ENCODE measurements around the gene CRTAC1.

CRTAC1 gene

GRCh38 chr10:97905276-97905675 lies 125.1 kb downstream of the CRTAC1 start:
- no peak overlapping the region for H3K27ac ChIP-seq (ENCODE audit: low read depth, low read length)
- no peaks in the 10 kb centered on the region for H3K27me3 ChIP-seq (ENCODE audit: control insufficient read depth in 1 of 2, insufficient read depth in 2 of 2, low read length in 2 of 2)
- no peaks in the 10 kb centered on the region for H3K4me1 ChIP-seq (ENCODE audit: insufficient read depth, low read length)
- no peaks in the 10 kb centered on the region for H3K9me3 ChIP-seq (ENCODE audit: low read length)
- H3K36me3 ChIP-seq (ENCODE audit: insufficient read depth, low read length): no peaks in the 10 kb centered on the region
- no peak overlapping the region for H3K4me3 ChIP-seq (ENCODE audit: low read depth in 1 of 2, low read length in 2 of 2)
- no peak overlapping the region for H3K9ac ChIP-seq (ENCODE audit: low read length)

DNA sequence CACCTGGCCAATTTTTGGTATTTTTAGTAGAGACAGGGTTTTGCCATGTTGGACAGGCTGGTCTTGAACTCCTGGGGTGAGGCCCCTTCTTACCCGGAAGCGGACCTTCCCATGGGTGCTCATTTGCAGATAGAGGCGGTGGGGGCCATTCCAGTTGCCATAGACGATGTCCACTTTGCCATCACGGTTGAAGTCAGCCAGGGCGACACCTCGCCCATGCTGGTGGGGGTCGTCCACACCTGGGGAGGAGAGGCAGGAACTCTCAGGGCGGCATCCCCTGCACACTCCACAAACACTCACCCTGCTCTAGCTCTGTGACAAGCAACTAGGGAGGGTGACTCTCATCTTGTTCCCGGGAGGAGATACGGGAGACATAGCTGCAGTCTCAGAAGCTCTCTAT lies 125.8 kb downstream of the CRTAC1 start:
- H3K9me3 ChIP-seq (ENCODE audit: low read length): no peaks in the 10 kb centered on the region
- H3K27me3 ChIP-seq (ENCODE audit: control insufficient read depth in 1 of 2, insufficient read depth in 2 of 2, low read length in 2 of 2): no peaks in the 10 kb centered on the region
- H3K27ac ChIP-seq (ENCODE audit: low read depth, low read length): no peak overlapping the region
- H3K9ac ChIP-seq (ENCODE audit: low read length): no peak overlapping the region
- H3K4me3 ChIP-seq (ENCODE audit: low read depth in 1 of 2, low read length in 2 of 2): no peak overlapping the region
- no peaks in the 10 kb centered on the region for H3K4me1 ChIP-seq (ENCODE audit: insufficient read depth, low read length)
- H3K36me3 ChIP-seq (ENCODE audit: insufficient read depth, low read length): no peaks in the 10 kb centered on the region

DNA sequence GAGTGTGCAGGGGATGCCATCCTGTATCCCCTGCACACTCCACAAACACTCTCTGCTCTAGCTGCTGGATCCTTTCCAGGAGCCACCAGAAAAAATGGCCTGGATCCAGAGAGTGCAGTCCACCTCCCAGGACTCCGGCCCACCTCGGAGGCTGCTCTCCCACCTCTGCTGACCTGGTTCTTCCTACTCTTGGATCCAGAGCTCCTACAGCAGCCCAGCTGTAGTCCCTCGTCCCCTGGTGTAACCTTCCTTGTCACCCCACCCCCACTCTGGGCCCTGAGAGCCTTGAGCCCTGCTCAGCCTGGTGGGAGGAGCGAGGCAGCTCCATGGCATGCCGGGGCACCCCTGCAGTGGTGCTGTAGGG lies 126.4 kb downstream of the CRTAC1 start:
- no peak overlapping the region for H3K4me3 ChIP-seq (ENCODE audit: low read depth in 1 of 2, low read length in 2 of 2)
- H3K27ac ChIP-seq (ENCODE audit: low read depth, low read length): no peak overlapping the region
- H3K9me3 ChIP-seq (ENCODE audit: low read length): no peaks in the 10 kb centered on the region
- no peaks in the 10 kb centered on the region for H3K36me3 ChIP-seq (ENCODE audit: insufficient read depth, low read length)
- H3K27me3 ChIP-seq (ENCODE audit: control insufficient read depth in 1 of 2, insufficient read depth in 2 of 2, low read length in 2 of 2): no peaks in the 10 kb centered on the region
- H3K9ac ChIP-seq (ENCODE audit: low read length): no peak overlapping the region
- H3K4me1 ChIP-seq (ENCODE audit: insufficient read depth, low read length): no peaks in the 10 kb centered on the region

GRCh38 chr10:97903128-97904017 lies 127.0 kb downstream of the CRTAC1 start:
- Histone ChIP-seq H3K9ac (ENCODE audit: low read length) (no peak overlapping the region), H3K27ac (ENCODE audit: low read depth, low read length) (no peak overlapping the region), H3K27me3 (ENCODE audit: control insufficient read depth in 1 of 2, insufficient read depth in 2 of 2, low read length in 2 of 2) (no peaks in the 10 kb centered on the region), H3K36me3 (ENCODE audit: insufficient read depth, low read length) (no peaks in the 10 kb centered on the region), H3K4me1 (ENCODE audit: insufficient read depth, low read length) (no peaks in the 10 kb centered on the region), H3K9me3 (ENCODE audit: low read length) (no peaks in the 10 kb centered on the region), H3K4me3 (ENCODE audit: low read depth in 1 of 2, low read length in 2 of 2) (no peak overlapping the region)

GRCh38 chr10:97901381-97901780 lies 129.0 kb downstream of the CRTAC1 start:
- H3K9me3 ChIP-seq (ENCODE audit: low read length): no peaks in the 10 kb centered on the region
- H3K4me1 ChIP-seq (ENCODE audit: insufficient read depth, low read length): no peaks in the 10 kb centered on the region
- H3K27ac ChIP-seq (ENCODE audit: low read depth, low read length): no peak overlapping the region
- H3K4me3 ChIP-seq (ENCODE audit: low read depth in 1 of 2, low read length in 2 of 2): no peak overlapping the region
- H3K9ac ChIP-seq (ENCODE audit: low read length): no peak overlapping the region
- no peaks in the 10 kb centered on the region for H3K36me3 ChIP-seq (ENCODE audit: insufficient read depth, low read length)
- no peaks in the 10 kb centered on the region for H3K27me3 ChIP-seq (ENCODE audit: control insufficient read depth in 1 of 2, insufficient read depth in 2 of 2, low read length in 2 of 2)

DNA sequence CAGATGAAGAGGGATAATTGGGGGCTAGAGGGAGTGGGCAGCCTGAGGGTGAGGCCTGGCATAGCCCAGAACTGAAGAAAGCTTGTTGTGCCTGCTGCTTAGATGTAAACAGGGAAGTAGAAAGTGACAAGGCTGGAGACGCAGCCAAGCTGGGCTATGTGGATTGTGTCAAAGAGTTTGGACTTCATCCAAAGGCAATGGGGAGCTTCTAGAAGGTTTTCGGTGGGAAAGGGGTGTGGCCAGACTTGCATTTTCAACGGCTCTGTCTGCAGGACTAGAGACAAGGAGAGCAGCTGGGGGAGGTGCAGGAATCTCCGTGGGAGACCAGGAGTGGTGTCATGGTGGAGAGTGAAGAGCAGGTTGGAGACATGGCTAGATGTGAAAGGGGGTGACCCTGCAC lies 132.0 kb downstream of the CRTAC1 start:
- no peaks in the 10 kb centered on the region for H3K9me3 ChIP-seq (ENCODE audit: low read length)
- H3K4me1 ChIP-seq (ENCODE audit: insufficient read depth, low read length): no peaks in the 10 kb centered on the region
- H3K36me3 ChIP-seq (ENCODE audit: insufficient read depth, low read length): no peaks in the 10 kb centered on the region
- H3K27me3 ChIP-seq (ENCODE audit: control insufficient read depth in 1 of 2, insufficient read depth in 2 of 2, low read length in 2 of 2): no peaks in the 10 kb centered on the region
- no peak overlapping the region for H3K4me3 ChIP-seq (ENCODE audit: low read depth in 1 of 2, low read length in 2 of 2)
- no peak overlapping the region for H3K27ac ChIP-seq (ENCODE audit: low read depth, low read length)
- H3K9ac ChIP-seq (ENCODE audit: low read length): no peak overlapping the region

- H3K27me3 ChIP-seq (ENCODE audit: control insufficient read depth in 1 of 2, insufficient read depth in 2 of 2, low read length in 2 of 2): no peaks in the 10 kb centered on the region
- no peak overlapping the region for H3K4me3 ChIP-seq (ENCODE audit: low read depth in 1 of 2, low read length in 2 of 2)
- H3K36me3 ChIP-seq (ENCODE audit: insufficient read depth, low read length): no peaks in the 10 kb centered on the region
- H3K4me1 ChIP-seq (ENCODE audit: insufficient read depth, low read length): no peaks in the 10 kb centered on the region
- no peak overlapping the region for H3K9ac ChIP-seq (ENCODE audit: low read length)
- H3K9me3 ChIP-seq (ENCODE audit: low read length): no peaks in the 10 kb centered on the region
- no peak overlapping the region for H3K27ac ChIP-seq (ENCODE audit: low read depth, low read length)
Measured at GRCh38 chr10:97896756-97897358, 133.6 kb downstream of the CRTAC1 start.

DNA sequence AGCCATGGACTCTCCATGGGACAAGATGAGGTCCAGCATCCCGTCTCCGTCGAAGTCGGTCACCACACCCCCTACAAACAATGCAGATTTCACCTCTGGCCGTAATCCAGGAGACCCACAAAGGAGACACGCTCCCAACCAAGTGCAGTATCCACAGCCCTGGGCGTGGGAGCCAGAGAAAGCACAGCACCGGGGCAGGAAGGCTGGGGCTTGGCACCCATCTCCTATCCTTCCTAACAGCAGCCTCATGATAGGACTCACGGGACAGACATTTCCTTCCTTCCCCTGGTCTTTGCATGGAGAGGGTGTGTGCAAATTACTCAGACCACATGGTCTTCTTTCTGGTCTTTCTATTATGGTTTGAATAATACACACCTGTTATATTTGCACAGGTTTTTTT lies 134.5 kb downstream of the CRTAC1 start:
- H3K27me3 ChIP-seq (ENCODE audit: control insufficient read depth in 1 of 2, insufficient read depth in 2 of 2, low read length in 2 of 2): no peaks in the 10 kb centered on the region
- H3K27ac ChIP-seq (ENCODE audit: low read depth, low read length): no peak overlapping the region
- no peaks in the 10 kb centered on the region for H3K4me1 ChIP-seq (ENCODE audit: insufficient read depth, low read length)
- H3K9ac ChIP-seq (ENCODE audit: low read length): no peak overlapping the region
- no peak overlapping the region for H3K4me3 ChIP-seq (ENCODE audit: low read depth in 1 of 2, low read length in 2 of 2)
- no peaks in the 10 kb centered on the region for H3K36me3 ChIP-seq (ENCODE audit: insufficient read depth, low read length)
- no peaks in the 10 kb centered on the region for H3K9me3 ChIP-seq (ENCODE audit: low read length)

GRCh38 chr10:97895084-97895483 lies 135.3 kb downstream of the CRTAC1 start:
- Histone ChIP-seq H3K36me3 (ENCODE audit: insufficient read depth, low read length) (no peaks in the 10 kb centered on the region), H3K27ac (ENCODE audit: low read depth, low read length) (no peak overlapping the region), H3K4me3 (ENCODE audit: low read depth in 1 of 2, low read length in 2 of 2) (no peak overlapping the region), H3K4me1 (ENCODE audit: insufficient read depth, low read length) (no peaks in the 10 kb centered on the region), H3K27me3 (ENCODE audit: control insufficient read depth in 1 of 2, insufficient read depth in 2 of 2, low read length in 2 of 2) (no peaks in the 10 kb centered on the region), H3K9ac (ENCODE audit: low read length) (no peak overlapping the region), H3K9me3 (ENCODE audit: low read length) (no peaks in the 10 kb centered on the region)

DNA sequence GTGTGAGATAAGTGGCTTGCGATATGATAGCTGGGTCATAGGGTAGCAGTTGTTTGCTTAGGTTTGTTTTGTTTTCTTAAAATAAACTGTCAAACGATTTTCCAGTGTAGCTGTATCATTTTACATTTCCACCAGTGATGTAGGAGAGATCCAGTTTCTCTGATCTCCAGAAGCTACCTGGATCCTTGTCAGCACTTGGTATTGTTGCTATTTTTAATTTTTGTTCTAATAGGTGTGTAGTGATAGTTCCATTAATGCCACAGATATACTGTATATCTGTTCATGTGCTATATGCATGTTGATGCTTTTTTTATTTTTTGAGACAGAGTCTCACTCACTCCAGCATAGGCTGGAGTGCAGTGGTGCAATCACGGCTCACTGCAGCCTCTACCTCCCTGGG lies 136.3 kb downstream of the CRTAC1 start:
- H3K36me3 ChIP-seq (ENCODE audit: insufficient read depth, low read length): no peaks in the 10 kb centered on the region
- no peak overlapping the region for H3K9ac ChIP-seq (ENCODE audit: low read length)
- no peak overlapping the region for H3K27ac ChIP-seq (ENCODE audit: low read depth, low read length)
- H3K4me3 ChIP-seq (ENCODE audit: low read depth in 1 of 2, low read length in 2 of 2): no peak overlapping the region
- no peaks in the 10 kb centered on the region for H3K4me1 ChIP-seq (ENCODE audit: insufficient read depth, low read length)
- no peaks in the 10 kb centered on the region for H3K27me3 ChIP-seq (ENCODE audit: control insufficient read depth in 1 of 2, insufficient read depth in 2 of 2, low read length in 2 of 2)
- no peaks in the 10 kb centered on the region for H3K9me3 ChIP-seq (ENCODE audit: low read length)

GRCh38 chr10:97892939-97893338 lies 137.5 kb downstream of the CRTAC1 start:
- Histone ChIP-seq H3K4me1 (ENCODE audit: insufficient read depth, low read length) (no peaks in the 10 kb centered on the region), H3K27me3 (ENCODE audit: control insufficient read depth in 1 of 2, insufficient read depth in 2 of 2, low read length in 2 of 2) (no peaks in the 10 kb centered on the region), H3K9ac (ENCODE audit: low read length) (no peak overlapping the region), H3K36me3 (ENCODE audit: insufficient read depth, low read length) (no peaks in the 10 kb centered on the region), H3K9me3 (ENCODE audit: low read length) (no peaks in the 10 kb centered on the region), H3K4me3 (ENCODE audit: low read depth in 1 of 2, low read length in 2 of 2) (no peak overlapping the region), H3K27ac (ENCODE audit: low read depth, low read length) (no peak overlapping the region)

GRCh38 chr10:97892506-97892905 lies 137.9 kb downstream of the CRTAC1 start:
- Histone ChIP-seq H3K4me1 (ENCODE audit: insufficient read depth, low read length) (no peaks in the 10 kb centered on the region), H3K9ac (ENCODE audit: low read length) (no peak overlapping the region), H3K27me3 (ENCODE audit: control insufficient read depth in 1 of 2, insufficient read depth in 2 of 2, low read length in 2 of 2) (no peaks in the 10 kb centered on the region), H3K27ac (ENCODE audit: low read depth, low read length) (no peak overlapping the region), H3K9me3 (ENCODE audit: low read length) (no peaks in the 10 kb centered on the region), H3K4me3 (ENCODE audit: low read depth in 1 of 2, low read length in 2 of 2) (no peak overlapping the region), H3K36me3 (ENCODE audit: insufficient read depth, low read length) (no peaks in the 10 kb centered on the region)

Data from muscle layer of colon (tissue), 2 donors.